ENCODE measurements around the gene AJUBA. TPM values are rescaled to one million over a fixed set of nuclear protein-coding genes. Genes with fewer than 3 reads are reported as not detected.

Gene AJUBA
- total RNA-seq, 4 donors from 2014 or later, result 22.8 to 33.5 (median 28.4) TPM

- Histone ChIP-seq H3K27me3 (no peaks in the 10 kb centered on the region), H3K36me3 (no peaks in the 10 kb centered on the region), H3K4me1 (peaks cover 0 to 18% (median 0%) of the 10 kb centered on the region in 4 donors), H3K9me3 (no peaks in the 10 kb centered on the region), H3K27ac (no peak overlapping the region), H3K4me3 (no peak overlapping the region)
- DNase-seq (ENCODE audit: low spot score in 2 of 2), result no peak
- TF ChIP-seq POLR2A (IDR thresholded peaks at IDR 0.05) (no peak), CTCF (IDR thresholded peaks at IDR 0.05) (no peak), EP300 (IDR thresholded peaks at IDR 0.05) (no peak)
- WGBS, 2 donors, result 77 to 84% methylated on average over 6 of the region's 6 CpGs
Observed at GRCh38 chr14:23013054-23013748, 30.9 kb upstream of the AJUBA start.

GRCh38 chr14:23009939-23010726 lies 27.8 kb upstream of the AJUBA start, which contains the start of gene C14orf93:
Gene C14orf93, minus strand, starts transcription at chr14:23010143. Its CDS starts 11,120 bp downstream, at chr14:22999023.
- no peaks in the 10 kb centered on the region for H3K36me3 ChIP-seq
- peak; percentile 60 to 70 for DNase-seq (ENCODE audit: low spot score in 2 of 2)
- H3K4me1 ChIP-seq, result peaks cover 0 to 34% (median 5%) of the 10 kb centered on the region in 4 donors
- TF ChIP-seq POLR2A (IDR thresholded peaks at IDR 0.05) (peak; percentile 18 to 50), EP300 (IDR thresholded peaks at IDR 0.05) (peak in 1 of 2 donors; percentile 56), CTCF (IDR thresholded peaks at IDR 0.05) (no peak)
- peak within 1 kb of the TSS; percentile 33 to 64 (median 42) for H3K4me3 ChIP-seq
- no peaks in the 10 kb centered on the region for H3K9me3 ChIP-seq
- 3 to 5% methylated on average over 34 to 40 of the region's 40 CpGs for WGBS, 2 donors
- peak within 1 kb of the TSS; percentile 73 to 92 (median 86) for H3K27ac ChIP-seq
- H3K27me3 ChIP-seq, result no peaks in the 10 kb centered on the region

- DNase-seq (ENCODE audit: low spot score in 2 of 2), result no peak
- TF ChIP-seq POLR2A (IDR thresholded peaks at IDR 0.05) (no peak), EP300 (IDR thresholded peaks at IDR 0.05) (no peak), CTCF (IDR thresholded peaks at IDR 0.05) (no peak)
- Histone ChIP-seq H3K27me3 (no peaks in the 10 kb centered on the region), H3K36me3 (no peaks in the 10 kb centered on the region), H3K9me3 (no peaks in the 10 kb centered on the region), H3K27ac (peak overlapping the region; percentile 73 to 92 (median 86)), H3K4me1 (peaks cover 0 to 34% (median 5%) of the 10 kb centered on the region in 4 donors), H3K4me3 (peak overlapping the region; percentile 33 to 64 (median 42))
- 17 to 22% methylated on average over 8 of the region's 8 CpGs for WGBS, 2 donors
Observed at GRCh38 chr14:23009483-23009938, 27.2 kb upstream of the AJUBA start.

GRCh38 chr14:23008831-23009230 lies 26.5 kb upstream of the AJUBA start:
- WGBS, 2 donors, result 9 to 15% methylated on average over 3 of the region's 3 CpGs
- no peak for DNase-seq (ENCODE audit: low spot score in 2 of 2)
- Histone ChIP-seq H3K9me3 (no peaks in the 10 kb centered on the region), H3K27me3 (no peaks in the 10 kb centered on the region), H3K4me3 (no peak overlapping the region), H3K4me1 (peaks cover 0 to 34% (median 5%) of the 10 kb centered on the region in 4 donors), H3K36me3 (no peaks in the 10 kb centered on the region), H3K27ac (peak overlapping the region in 1 of 4 donors; percentile 92)
- TF ChIP-seq CTCF (IDR thresholded peaks at IDR 0.05), result no peak
- no peak for TF ChIP-seq POLR2A (IDR thresholded peaks at IDR 0.05)
- TF ChIP-seq EP300 (IDR thresholded peaks at IDR 0.05), result no peak

All from tibial nerve (tissue), 4 donors.